Vagina (tissue), 2 donors: ENCODE data around the gene TPX2.

Experiments
- CTCF ChIP-seq, 3 experiments: fragments of 450-650 bp in 2 of 3; fragments of 200-600 bp in 1 of 3; sonication (generic) in 1 of 3; IDR thresholded peaks; one replicate each; pipeline ENCODE4 v1.5.1; 2017 to 2019; ENCODE audit warnings: antibody characterized with exemption in 3 of 3, mild to moderate bottlenecking in 2 of 3, moderate library complexity in 2 of 3
- POLR2A ChIP-seq, 2 donors: fragments of 450-650 bp; IDR thresholded peaks; one replicate each; pipeline ENCODE4 v1.6.1; 2017; ENCODE audit warnings: antibody characterized with exemption in 2 of 2, mild to moderate bottlenecking in 2 of 2, moderate library complexity in 2 of 2
- POLR2AphosphoS5 ChIP-seq, 2 donors: sonication (generic); formaldehyde crosslinking; IDR thresholded peaks; one replicate each; pipeline ENCODE4 v1.9.0; 2017; ENCODE audit warnings: antibody characterized with exemption in 2 of 2, mild to moderate bottlenecking in 2 of 2, low read depth in 1 of 2; ENCODE audit not compliant: insufficient read depth in 1 of 2

- no peak for TF ChIP-seq POLR2AphosphoS5 (IDR thresholded peaks at IDR 0.05; ENCODE audit: insufficient read depth in 1 of 2, low read depth in 1 of 2)
- no peak for TF ChIP-seq POLR2A (IDR thresholded peaks at IDR 0.05)
- no peak for TF ChIP-seq CTCF (IDR thresholded peaks at IDR 0.05)
These were observed 27.0 kb upstream of the TPX2 start for GRCh38 chr20:31712112-31712553.
